Effector CD4-positive, alpha-beta T cell (primary cell): ENCODE data around the gene VSIG1.

Experiments
- DNase-seq: peaks from one replicate; pipeline ENCODE4 v3.0.0-alpha.2; 2020
- total RNA-seq: gene quantifications from one replicate; lab custom pipeline; 2026; lab: John Stamatoyannopoulos, UW

The VSIG1 gene
- total RNA-seq = 27.4 reads per million, percentile 54 among the genes with 10 or more reads in this experiment

GRCh38 chrX:108044554-108045256 is at the start of gene VSIG1:
TSS of gene VSIG1 (plus strand) at chrX:108045065. CDS start at chrX:108045131, 66 bp downstream.
- DNase-seq = no peak

GRCh38 chrX:107996124-107996523 is 48.7 kb upstream of the VSIG1 start:
- no peak for DNase-seq

- no peak for DNase-seq
Observed at GRCh38 chrX:108000751-108001150, 44.1 kb upstream of the VSIG1 start.

GRCh38 chrX:108001218-108001814 is 43.5 kb upstream of the VSIG1 start:
- no peak for DNase-seq

GRCh38 chrX:108018656-108019381 is 26.0 kb upstream of the VSIG1 start:
- peak; percentile 37 for DNase-seq

GRCh38 chrX:108019382-108019875 is 25.4 kb upstream of the VSIG1 start:
- no peak for DNase-seq

GRCh38 chrX:108020631-108021030 is 24.2 kb upstream of the VSIG1 start:
- no peak for DNase-seq

GRCh38 chrX:108022491-108023089 is 22.3 kb upstream of the VSIG1 start:
- DNase-seq = no peak

- DNase-seq = no peak
Observed at GRCh38 chrX:108025376-108025775, 19.5 kb upstream of the VSIG1 start.

GRCh38 chrX:108025954-108026600 is 18.8 kb upstream of the VSIG1 start:
- DNase-seq = no peak

- DNase-seq = no peak
Observed at GRCh38 chrX:108028854-108029253, 16.0 kb upstream of the VSIG1 start.

GRCh38 chrX:108029928-108030711 is 14.7 kb upstream of the VSIG1 start:
- no peak for DNase-seq

- DNase-seq = no peak
Observed at GRCh38 chrX:108032944-108033343, 11.9 kb upstream of the VSIG1 start.

- DNase-seq = no peak
Observed at GRCh38 chrX:108033890-108034289, 11.0 kb upstream of the VSIG1 start.

GRCh38 chrX:108034725-108035124 is 10.1 kb upstream of the VSIG1 start:
- DNase-seq = no peak

- DNase-seq = no peak
Observed at GRCh38 chrX:108036298-108036973, 8.4 kb upstream of the VSIG1 start.

GRCh38 chrX:108049649-108050048 is 4.8 kb downstream of the VSIG1 start:
- no peak for DNase-seq

- DNase-seq = no peak
Observed at GRCh38 chrX:108053218-108053617, 8.4 kb downstream of the VSIG1 start.

- no peak for DNase-seq
Observed at GRCh38 chrX:108055546-108055945, 10.7 kb downstream of the VSIG1 start.

GRCh38 chrX:108059801-108060200 is 14.9 kb downstream of the VSIG1 start:
- DNase-seq = no peak

- DNase-seq = no peak
Observed at GRCh38 chrX:108064001-108064400, 19.1 kb downstream of the VSIG1 start.
